Adrenal gland (tissue), 12 donors: ENCODE data around the gene LAMC3. TPM values are rescaled to one million over a fixed set of nuclear protein-coding genes. Genes with fewer than 3 reads are reported as not detected.

Source experiments
- DNase-seq, 7 donors: peaks; one replicate each; pipeline ENCODE4 v3.0.0-alpha.2; 2019 to 2020
- H3K27ac ChIP-seq, 5 donors: fragments of 200-600 bp; sonication (generic) in 4 of 5; 1 replicate in 3 of 5; 2 replicates in 2 of 5; pipeline versions ENCODE4 v1.5.1 to v1.8.0; 2016 to 2020; ENCODE audit warnings: mild to moderate bottlenecking in 1 of 5
- H3K27me3 ChIP-seq: fragments of 200-600 bp; 2 replicates; pipeline ENCODE4 v1.8.0; 2021
- H3K36me3 ChIP-seq, 2 donors: fragments of 200-600 bp; replicated peaks in 1 of 2; 1 replicate in 1 of 2; 2 replicates in 1 of 2; pipeline versions ENCODE4 v1.5.1 to v1.8.0; 2018 to 2022
- H3K4me1 ChIP-seq, 2 donors: fragments of 200-600 bp; replicated peaks in 1 of 2; 1 replicate in 1 of 2; 2 replicates in 1 of 2; pipeline versions ENCODE4 v1.5.1 to v1.8.0; 2018 to 2021
- H3K4me3 ChIP-seq, 4 donors: fragments of 200-600 bp; sonication (generic) in 3 of 4; one replicate each; pipeline ENCODE4 v1.5.1; 2016 to 2018
- H3K9me3 ChIP-seq, 3 donors: fragments of 200-600 bp; sonication (generic) in 1 of 3; replicated peaks in 1 of 3; 1 replicate in 2 of 3; 2 replicates in 1 of 3; pipeline versions ENCODE4 v1.5.1 to v1.8.0; 2016 to 2021
- POLR2A ChIP-seq, 2 donors: fragments of 450-650 bp; IDR thresholded peaks; one replicate each; pipeline ENCODE4 v1.6.1; 2017; ENCODE audit warnings: antibody characterized with exemption in 2 of 2, mild to moderate bottlenecking in 2 of 2, moderate library complexity in 1 of 2
- WGBS, 4 donors: extraction: QIAGEN DNeasy Blood & Tissue Kit in 2 of 4; methylation state at CpG; one replicate each; pipeline versions ENCODE4 v1.1.5 to v1.1.7; 2013 to 2017; 5-methylcytosine and 5-hydroxymethylcytosine counted together
- intact Hi-C, 2 donors: fragments of 100-400 bp; cut with DNase I; formaldehyde crosslinking; loops; one replicate each; pipeline versions ENCODE4 v1.14.1 to v1.15.0; 2022 to 2023
- polyA plus RNA-seq, 3 donors: library from polyadenylated mRNA; stranded (reverse); fragments of 200-250 nt in 2 of 3; fragments of 350-450 nt in 1 of 3; fragmentation: Illumina TruSeq in 1 of 3; extraction: RNeasy Lipid Tissue Mini Kit (QIAGEN cat#74804) in 1 of 3; gene quantifications; one replicate each; pipeline ENCODE4 v1.2.3, GENCODE V29; 2013 to 2014
- total RNA-seq, 9 donors: library from RNA; depleted of rRNA in 4 of 9; stranded (reverse); fragments of >200 nt in 4 of 9; fragments of 120-200 nt in 1 of 9; fragmentation: NEBNext Ultra II Directional in 1 of 9; extraction: Animal tissue kit (Norgen Biotek cat#: 25700) in 1 of 9; gene quantifications; one replicate each; pipeline versions ENCODE4 v1.1.0 to v1.2.4, GENCODE V29; 2013 to 2023
- TF ChIP-seq, protein P1 (sequence below), 6 experiments: fragments of 450-650 bp in 4 of 6; fragments of 200-600 bp in 2 of 6; sonication (generic) in 1 of 6; IDR thresholded peaks; 1 replicate in 5 of 6; 2 replicates in 1 of 6; pipeline versions ENCODE4 v1.5.1 to v1.8.0; 2016 to 2021; ENCODE audit warnings: antibody characterized with exemption in 6 of 6, mild to moderate bottlenecking in 2 of 6, moderate library complexity in 1 of 6
- donor health status: healthy with polysubstance abuse.
- donor health status: Bipolar disorder and iron deficiency.
- donor health status: DM: yes; HTN: yes; CAD: no.
- donor health status: DM: no; HTN: no; CAD: no.
- donor health status: DM: no; HTN: no; CAD: no.
- donor health status: DM: yes; HTN: yes; CAD: no.

LAMC3 gene
- total and polyA plus RNA-seq, 12 donors: 3.3 to 125 (median 49.7) TPM

DNA sequence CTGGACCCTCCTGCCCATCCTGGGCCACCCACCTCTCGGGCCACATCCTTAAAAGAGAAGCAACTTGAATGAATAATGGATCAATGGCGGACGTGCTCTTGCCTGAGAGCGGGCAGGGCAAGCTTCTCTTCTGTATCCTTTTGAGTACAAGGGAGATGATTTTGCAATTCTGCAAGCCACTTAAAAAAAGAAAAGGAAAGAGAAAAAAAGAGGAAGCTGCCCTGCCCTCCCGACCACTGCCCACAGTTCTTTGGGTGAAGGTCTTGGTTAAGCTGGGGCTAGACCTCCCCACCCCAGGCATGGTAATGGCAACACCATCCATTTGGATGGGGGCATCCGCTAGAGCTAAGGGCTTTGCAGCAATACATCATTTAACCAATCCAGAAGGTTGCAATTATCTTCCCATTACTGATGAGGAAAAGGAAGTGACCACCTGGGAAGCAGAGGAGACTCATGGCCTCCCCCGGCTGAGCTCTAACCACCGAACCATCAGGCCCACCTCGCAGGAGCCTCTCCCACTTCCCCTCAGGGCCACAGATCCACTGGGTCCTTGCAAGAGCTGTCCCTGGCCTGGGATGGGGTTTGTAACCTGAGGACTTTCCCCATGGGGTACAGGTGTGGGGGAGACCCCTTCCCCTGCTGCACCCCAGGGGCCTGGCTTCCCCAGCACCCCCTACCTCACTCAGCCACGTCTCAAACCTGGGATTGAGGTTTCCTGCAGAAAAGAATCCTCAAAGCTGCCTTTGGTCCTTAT is 27.8 kb upstream of the LAMC3 start:
- intact Hi-C loops: no loop called here
- Histone ChIP-seq H3K27me3 (no peaks in the 10 kb centered on the region), H3K4me1 (no peaks in the 10 kb centered on the region), H3K27ac (no peak overlapping the region), H3K9me3 (no peaks in the 10 kb centered on the region), H3K4me3 (no peak overlapping the region), H3K36me3 (no peaks in the 10 kb centered on the region)
- no peak for DNase-seq
- no peak for TF ChIP-seq POLR2A (IDR thresholded peaks at IDR 0.05)
- TF ChIP-seq, protein P1, sequence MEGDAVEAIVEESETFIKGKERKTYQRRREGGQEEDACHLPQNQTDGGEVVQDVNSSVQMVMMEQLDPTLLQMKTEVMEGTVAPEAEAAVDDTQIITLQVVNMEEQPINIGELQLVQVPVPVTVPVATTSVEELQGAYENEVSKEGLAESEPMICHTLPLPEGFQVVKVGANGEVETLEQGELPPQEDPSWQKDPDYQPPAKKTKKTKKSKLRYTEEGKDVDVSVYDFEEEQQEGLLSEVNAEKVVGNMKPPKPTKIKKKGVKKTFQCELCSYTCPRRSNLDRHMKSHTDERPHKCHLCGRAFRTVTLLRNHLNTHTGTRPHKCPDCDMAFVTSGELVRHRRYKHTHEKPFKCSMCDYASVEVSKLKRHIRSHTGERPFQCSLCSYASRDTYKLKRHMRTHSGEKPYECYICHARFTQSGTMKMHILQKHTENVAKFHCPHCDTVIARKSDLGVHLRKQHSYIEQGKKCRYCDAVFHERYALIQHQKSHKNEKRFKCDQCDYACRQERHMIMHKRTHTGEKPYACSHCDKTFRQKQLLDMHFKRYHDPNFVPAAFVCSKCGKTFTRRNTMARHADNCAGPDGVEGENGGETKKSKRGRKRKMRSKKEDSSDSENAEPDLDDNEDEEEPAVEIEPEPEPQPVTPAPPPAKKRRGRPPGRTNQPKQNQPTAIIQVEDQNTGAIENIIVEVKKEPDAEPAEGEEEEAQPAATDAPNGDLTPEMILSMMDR (IDR thresholded peaks at IDR 0.05): no peak
- 63 to 73% (median 65%) methylated on average over 7 to 10 of the region's 10 CpGs for WGBS, 4 donors

DNA sequence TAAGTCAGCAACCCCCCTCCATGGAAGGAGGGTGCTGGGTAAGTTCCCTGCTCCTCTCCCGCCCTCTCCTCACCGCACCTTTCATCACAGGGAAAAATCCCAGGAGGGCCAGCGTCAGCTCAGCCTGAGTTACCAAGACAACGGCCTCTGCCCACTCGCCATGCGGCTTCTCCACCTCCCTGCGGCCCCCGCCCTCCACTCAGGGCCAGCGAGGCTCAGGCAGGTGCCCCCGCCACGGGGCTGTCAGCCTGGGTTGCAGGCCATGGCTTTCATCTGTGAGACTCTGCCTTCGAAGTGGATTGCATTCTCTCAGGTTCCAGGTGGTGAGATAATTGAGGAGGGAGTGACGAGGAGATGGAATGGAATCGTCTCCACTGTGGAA is 27.2 kb upstream of the LAMC3 start:
- H3K27ac ChIP-seq: no peak overlapping the region
- intact Hi-C loops: no loop called here
- H3K9me3 ChIP-seq: no peaks in the 10 kb centered on the region
- no peak overlapping the region for H3K4me3 ChIP-seq
- no peaks in the 10 kb centered on the region for H3K4me1 ChIP-seq
- H3K36me3 ChIP-seq: no peaks in the 10 kb centered on the region
- no peak for DNase-seq
- H3K27me3 ChIP-seq: no peaks in the 10 kb centered on the region
- 72 to 76% (median 73%) methylated on average over 13 to 14 of the region's 14 CpGs for WGBS, 4 donors
- TF ChIP-seq, protein P1 (IDR thresholded peaks at IDR 0.05): no peak
- no peak for TF ChIP-seq POLR2A (IDR thresholded peaks at IDR 0.05)

DNA sequence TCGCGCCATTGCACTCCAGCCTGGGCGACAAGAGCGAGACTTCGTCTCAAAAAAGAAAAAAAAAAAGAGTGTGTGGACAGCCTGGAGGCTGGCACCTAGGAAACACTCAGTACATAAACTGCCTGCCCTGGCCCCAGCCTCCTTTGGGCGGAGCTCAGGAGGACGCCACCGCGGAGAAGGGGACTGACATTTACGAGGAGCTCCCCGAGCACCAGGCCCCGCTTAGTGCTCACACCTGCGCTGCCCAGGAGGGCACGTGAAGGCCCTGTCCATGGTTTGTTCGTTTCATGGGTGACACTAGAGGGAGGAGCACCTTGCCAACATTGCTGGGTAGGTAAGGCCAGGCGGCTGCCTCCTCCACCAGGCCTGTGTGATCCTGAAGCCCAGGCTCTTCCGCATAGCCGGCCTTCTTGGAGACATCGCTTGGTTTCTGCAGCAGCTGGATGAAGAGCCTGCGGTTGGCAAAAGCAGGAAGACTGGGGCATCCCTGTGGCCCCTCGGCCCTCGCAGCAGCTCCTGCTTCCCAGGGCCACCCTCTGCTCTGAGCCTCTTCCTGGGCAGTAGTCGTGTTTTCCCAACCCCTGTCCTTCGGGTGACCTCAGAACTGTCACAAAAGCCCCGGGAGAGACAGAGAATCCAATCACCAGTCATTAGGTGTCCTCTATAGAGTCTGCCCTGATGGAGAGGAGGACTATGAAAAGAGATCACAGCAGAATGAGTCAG is 26.2 kb upstream of the LAMC3 start:
- 82 to 87% (median 84%) methylated on average over 17 to 25 of the region's 25 CpGs for WGBS, 4 donors
- no peaks in the 10 kb centered on the region for H3K4me1 ChIP-seq
- TF ChIP-seq POLR2A (IDR thresholded peaks at IDR 0.05): no peak
- TF ChIP-seq, protein P1 (IDR thresholded peaks at IDR 0.05): no peak
- H3K9me3 ChIP-seq: no peaks in the 10 kb centered on the region
- H3K36me3 ChIP-seq: no peaks in the 10 kb centered on the region
- H3K27me3 ChIP-seq: no peaks in the 10 kb centered on the region
- no peak overlapping the region for H3K27ac ChIP-seq
- intact Hi-C loops: no loop called here
- DNase-seq: no peak
- H3K4me3 ChIP-seq: no peak overlapping the region

DNA sequence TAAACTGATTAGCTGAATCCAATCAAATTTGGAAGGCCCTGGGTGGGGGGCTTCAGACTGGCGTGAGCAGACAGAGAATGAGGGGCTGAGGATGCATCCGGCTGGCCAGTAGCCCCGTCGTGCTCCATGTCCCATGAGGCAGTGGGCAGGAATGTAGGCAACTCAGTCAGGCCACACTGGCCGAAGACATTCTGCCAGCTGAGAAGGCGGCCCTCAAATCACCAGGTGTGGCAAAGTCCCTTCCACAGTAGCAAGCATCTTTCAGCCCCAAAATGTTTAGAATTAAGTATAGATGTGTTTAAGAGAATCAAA is 25.7 kb upstream of the LAMC3 start:
- Histone ChIP-seq H3K27me3 (no peaks in the 10 kb centered on the region), H3K36me3 (no peaks in the 10 kb centered on the region), H3K9me3 (no peaks in the 10 kb centered on the region), H3K27ac (no peak overlapping the region), H3K4me3 (no peak overlapping the region), H3K4me1 (no peaks in the 10 kb centered on the region)
- no peak for DNase-seq
- WGBS, 4 donors: 91 to 100% (median 95%) methylated on average over 2 to 6 of the region's 6 CpGs
- no peak for TF ChIP-seq POLR2A (IDR thresholded peaks at IDR 0.05)
- TF ChIP-seq, protein P1 (IDR thresholded peaks at IDR 0.05): no peak
- intact Hi-C loops: no loop called here
